Measurements from ENCODE around the gene SORBS1.

Gene SORBS1

DNA sequence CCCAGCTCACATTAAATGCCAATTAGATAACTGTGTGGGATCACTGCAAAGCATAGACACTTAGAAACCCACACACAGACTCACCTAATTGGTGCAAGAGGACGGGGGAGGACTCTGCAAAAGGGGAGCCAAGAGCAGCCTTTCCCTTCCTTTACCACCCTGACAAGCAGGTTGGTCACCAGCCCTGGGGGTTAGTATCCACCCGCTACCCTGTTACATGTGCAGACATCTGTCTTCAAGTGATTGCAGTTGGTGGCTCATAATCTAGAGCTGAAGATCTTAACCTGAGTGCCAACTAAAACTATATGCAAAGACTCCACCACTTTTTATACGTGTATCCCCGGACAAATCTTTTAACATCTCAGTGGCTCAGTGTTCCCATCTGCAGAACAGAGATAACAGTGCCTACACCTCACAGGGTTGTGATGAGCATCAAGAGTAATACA is 56.9 kb downstream of the SORBS1 start:
- H3K4me1 ChIP-seq (ENCODE audit: control insufficient read depth, insufficient read depth, low read length): peaks cover 75% of the 10 kb centered on the region

GRCh38 chr10:95503526-95503925 is 57.6 kb downstream of the SORBS1 start:
- Histone ChIP-seq H3K4me1 (ENCODE audit: control insufficient read depth, insufficient read depth, low read length) (peaks cover 68% of the 10 kb centered on the region), H3K9me3 (ENCODE audit: control insufficient read depth in 2 of 2, low read length in 2 of 2) (no peaks in the 10 kb centered on the region), H3K27me3 (ENCODE audit: control insufficient read depth in 1 of 2, insufficient read depth in 2 of 2, low read length in 2 of 2) (no peaks in the 10 kb centered on the region), H3K27ac (ENCODE audit: low read length) (peak overlapping the region; percentile 94), H3K9ac (ENCODE audit: low read length in 2 of 2) (peak overlapping the region; percentile 51 to 69), H3K36me3 (ENCODE audit: control insufficient read depth in 2 of 2, insufficient read depth in 2 of 2, low read length in 2 of 2) (peaks cover 2 to 4% of the 10 kb centered on the region in 2 donors), H3K4me3 (ENCODE audit: low read length in 2 of 2) (peak overlapping the region; percentile 22 to 42)

More for the DNA sequence above, 56.9 kb downstream of the SORBS1 start:
- Histone ChIP-seq H3K36me3 (ENCODE audit: control insufficient read depth in 2 of 2, insufficient read depth in 2 of 2, low read length in 2 of 2) (peaks cover 2 to 4% of the 10 kb centered on the region in 2 donors), H3K9me3 (ENCODE audit: control insufficient read depth in 2 of 2, low read length in 2 of 2) (no peaks in the 10 kb centered on the region), H3K4me3 (ENCODE audit: low read length in 2 of 2) (peak overlapping the region in 1 of 2 donors; percentile 29), H3K9ac (ENCODE audit: low read length in 2 of 2) (peak overlapping the region; percentile 51 to 69), H3K27ac (ENCODE audit: low read length) (peak overlapping the region; percentile 94), H3K27me3 (ENCODE audit: control insufficient read depth in 1 of 2, insufficient read depth in 2 of 2, low read length in 2 of 2) (no peaks in the 10 kb centered on the region)

DNA sequence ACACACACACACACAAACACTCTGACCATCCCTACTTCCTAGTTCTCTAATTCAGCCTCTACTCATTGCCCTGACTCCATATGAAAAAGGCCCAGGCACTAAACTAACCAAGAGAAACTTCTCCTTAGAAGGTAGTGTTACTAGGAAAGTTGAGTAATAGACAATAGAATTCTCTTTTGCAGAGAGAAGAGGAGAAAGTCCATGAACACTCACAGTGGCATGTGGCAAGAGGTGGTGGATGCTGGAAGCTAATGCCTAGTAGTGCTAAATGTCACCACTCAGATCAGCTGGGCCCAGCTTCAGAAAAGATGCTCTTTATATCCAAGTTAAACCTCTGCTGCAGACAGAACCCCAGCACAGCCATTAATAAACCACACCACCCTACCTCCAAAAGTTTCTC is 58.2 kb downstream of the SORBS1 start:
- H3K9me3 ChIP-seq (ENCODE audit: control insufficient read depth in 2 of 2, low read length in 2 of 2): no peaks in the 10 kb centered on the region
- H3K27me3 ChIP-seq (ENCODE audit: control insufficient read depth in 1 of 2, insufficient read depth in 2 of 2, low read length in 2 of 2): no peaks in the 10 kb centered on the region
- peak overlapping the region; percentile 64 to 80 for H3K9ac ChIP-seq (ENCODE audit: low read length in 2 of 2)
- H3K4me1 ChIP-seq (ENCODE audit: control insufficient read depth, insufficient read depth, low read length): peaks cover 65% of the 10 kb centered on the region
- peak overlapping the region in 1 of 2 donors; percentile 22 for H3K4me3 ChIP-seq (ENCODE audit: low read length in 2 of 2)
- H3K27ac ChIP-seq (ENCODE audit: low read length): peak overlapping the region; percentile 94
- H3K36me3 ChIP-seq (ENCODE audit: control insufficient read depth in 2 of 2, insufficient read depth in 2 of 2, low read length in 2 of 2): peaks cover 2 to 4% of the 10 kb centered on the region in 2 donors

GRCh38 chr10:95502377-95502776 is 58.8 kb downstream of the SORBS1 start:
- H3K36me3 ChIP-seq (ENCODE audit: control insufficient read depth in 2 of 2, insufficient read depth in 2 of 2, low read length in 2 of 2): peaks cover 2 to 4% of the 10 kb centered on the region in 2 donors
- H3K9ac ChIP-seq (ENCODE audit: low read length in 2 of 2): peak overlapping the region; percentile 64 to 80
- no peaks in the 10 kb centered on the region for H3K27me3 ChIP-seq (ENCODE audit: control insufficient read depth in 1 of 2, insufficient read depth in 2 of 2, low read length in 2 of 2)
- peak overlapping the region; percentile 94 for H3K27ac ChIP-seq (ENCODE audit: low read length)
- H3K4me1 ChIP-seq (ENCODE audit: control insufficient read depth, insufficient read depth, low read length): peaks cover 69% of the 10 kb centered on the region
- peak overlapping the region; percentile 29 for H3K4me3 ChIP-seq (ENCODE audit: low read length in 2 of 2)
- H3K9me3 ChIP-seq (ENCODE audit: control insufficient read depth in 2 of 2, low read length in 2 of 2): no peaks in the 10 kb centered on the region

- H3K36me3 ChIP-seq (ENCODE audit: control insufficient read depth in 2 of 2, insufficient read depth in 2 of 2, low read length in 2 of 2): peaks cover 2 to 7% of the 10 kb centered on the region in 2 donors
- no peaks in the 10 kb centered on the region for H3K9me3 ChIP-seq (ENCODE audit: control insufficient read depth in 2 of 2, low read length in 2 of 2)
- peak overlapping the region; percentile 94 for H3K27ac ChIP-seq (ENCODE audit: low read length)
- peak overlapping the region; percentile 35 to 45 for H3K4me3 ChIP-seq (ENCODE audit: low read length in 2 of 2)
- peak overlapping the region; percentile 64 to 80 for H3K9ac ChIP-seq (ENCODE audit: low read length in 2 of 2)
- no peaks in the 10 kb centered on the region for H3K27me3 ChIP-seq (ENCODE audit: control insufficient read depth in 1 of 2, insufficient read depth in 2 of 2, low read length in 2 of 2)
- peaks cover 66% of the 10 kb centered on the region for H3K4me1 ChIP-seq (ENCODE audit: control insufficient read depth, insufficient read depth, low read length)
Observed at GRCh38 chr10:95501203-95502094, 59.7 kb downstream of the SORBS1 start.

DNA sequence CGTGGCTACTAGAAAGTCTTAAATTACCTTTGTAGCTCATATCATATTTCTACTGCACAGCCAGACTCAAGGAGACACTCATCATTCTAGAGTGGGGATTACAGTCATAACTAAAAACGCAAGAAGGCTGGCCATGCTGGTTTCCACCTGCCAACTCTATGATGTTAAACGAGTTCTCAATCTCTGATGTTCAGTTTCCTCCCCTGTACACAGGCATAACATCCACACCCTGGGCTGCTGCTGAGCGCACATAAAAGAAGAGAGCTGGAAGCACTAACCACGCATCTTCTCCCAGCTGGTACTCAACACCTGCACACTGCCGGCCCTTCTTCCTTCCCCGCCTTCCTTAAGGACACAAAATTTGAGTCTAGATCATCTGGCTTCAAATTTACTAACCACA is 60.5 kb downstream of the SORBS1 start:
- H3K27me3 ChIP-seq (ENCODE audit: control insufficient read depth in 1 of 2, insufficient read depth in 2 of 2, low read length in 2 of 2): no peaks in the 10 kb centered on the region
- peak overlapping the region; percentile 42 to 80 for H3K9ac ChIP-seq (ENCODE audit: low read length in 2 of 2)
- no peaks in the 10 kb centered on the region for H3K9me3 ChIP-seq (ENCODE audit: control insufficient read depth in 2 of 2, low read length in 2 of 2)
- H3K36me3 ChIP-seq (ENCODE audit: control insufficient read depth in 2 of 2, insufficient read depth in 2 of 2, low read length in 2 of 2): peaks cover 2 to 7% of the 10 kb centered on the region in 2 donors
- peaks cover 63% of the 10 kb centered on the region for H3K4me1 ChIP-seq (ENCODE audit: control insufficient read depth, insufficient read depth, low read length)
- H3K27ac ChIP-seq (ENCODE audit: low read length): peak overlapping the region; percentile 94
- H3K4me3 ChIP-seq (ENCODE audit: low read length in 2 of 2): peak overlapping the region; percentile 15 to 45

- no peaks in the 10 kb centered on the region for H3K27me3 ChIP-seq (ENCODE audit: control insufficient read depth in 1 of 2, insufficient read depth in 2 of 2, low read length in 2 of 2)
- H3K27ac ChIP-seq (ENCODE audit: low read length): peak overlapping the region; percentile 94
- no peaks in the 10 kb centered on the region for H3K9me3 ChIP-seq (ENCODE audit: control insufficient read depth in 2 of 2, low read length in 2 of 2)
- peak overlapping the region in 1 of 2 donors; percentile 80 for H3K9ac ChIP-seq (ENCODE audit: low read length in 2 of 2)
- no peak overlapping the region for H3K4me3 ChIP-seq (ENCODE audit: low read length in 2 of 2)
- H3K4me1 ChIP-seq (ENCODE audit: control insufficient read depth, insufficient read depth, low read length): peaks cover 61% of the 10 kb centered on the region
- H3K36me3 ChIP-seq (ENCODE audit: control insufficient read depth in 2 of 2, insufficient read depth in 2 of 2, low read length in 2 of 2): peaks cover 2 to 7% of the 10 kb centered on the region in 2 donors
Observed at GRCh38 chr10:95500097-95500496, 61.1 kb downstream of the SORBS1 start.

GRCh38 chr10:95499482-95499989 is 61.6 kb downstream of the SORBS1 start:
- H3K4me1 ChIP-seq (ENCODE audit: control insufficient read depth, insufficient read depth, low read length): peaks cover 56% of the 10 kb centered on the region
- H3K9ac ChIP-seq (ENCODE audit: low read length in 2 of 2): peak overlapping the region in 1 of 2 donors; percentile 80
- H3K27me3 ChIP-seq (ENCODE audit: control insufficient read depth in 1 of 2, insufficient read depth in 2 of 2, low read length in 2 of 2): no peaks in the 10 kb centered on the region
- H3K9me3 ChIP-seq (ENCODE audit: control insufficient read depth in 2 of 2, low read length in 2 of 2): no peaks in the 10 kb centered on the region
- H3K27ac ChIP-seq (ENCODE audit: low read length): peak overlapping the region; percentile 94
- H3K36me3 ChIP-seq (ENCODE audit: control insufficient read depth in 2 of 2, insufficient read depth in 2 of 2, low read length in 2 of 2): peaks cover 2 to 7% of the 10 kb centered on the region in 2 donors
- no peak overlapping the region for H3K4me3 ChIP-seq (ENCODE audit: low read length in 2 of 2)

GRCh38 chr10:95496951-95497350 is 64.2 kb downstream of the SORBS1 start:
- H3K9ac ChIP-seq (ENCODE audit: low read length in 2 of 2): no peak overlapping the region
- H3K27ac ChIP-seq (ENCODE audit: low read length): peak overlapping the region; percentile 94
- no peaks in the 10 kb centered on the region for H3K27me3 ChIP-seq (ENCODE audit: control insufficient read depth in 1 of 2, insufficient read depth in 2 of 2, low read length in 2 of 2)
- H3K36me3 ChIP-seq (ENCODE audit: control insufficient read depth in 2 of 2, insufficient read depth in 2 of 2, low read length in 2 of 2): peaks cover 6 to 17% of the 10 kb centered on the region in 2 donors
- peaks cover 51% of the 10 kb centered on the region for H3K4me1 ChIP-seq (ENCODE audit: control insufficient read depth, insufficient read depth, low read length)
- no peak overlapping the region for H3K4me3 ChIP-seq (ENCODE audit: low read length in 2 of 2)
- H3K9me3 ChIP-seq (ENCODE audit: control insufficient read depth in 2 of 2, low read length in 2 of 2): no peaks in the 10 kb centered on the region

- H3K27ac ChIP-seq (ENCODE audit: low read length): peak overlapping the region; percentile 94
- no peak overlapping the region for H3K9ac ChIP-seq (ENCODE audit: low read length in 2 of 2)
- H3K4me3 ChIP-seq (ENCODE audit: low read length in 2 of 2): no peak overlapping the region
- H3K27me3 ChIP-seq (ENCODE audit: control insufficient read depth in 1 of 2, insufficient read depth in 2 of 2, low read length in 2 of 2): no peaks in the 10 kb centered on the region
- H3K4me1 ChIP-seq (ENCODE audit: control insufficient read depth, insufficient read depth, low read length): peaks cover 45% of the 10 kb centered on the region
- no peaks in the 10 kb centered on the region for H3K9me3 ChIP-seq (ENCODE audit: control insufficient read depth in 2 of 2, low read length in 2 of 2)
- H3K36me3 ChIP-seq (ENCODE audit: control insufficient read depth in 2 of 2, insufficient read depth in 2 of 2, low read length in 2 of 2): peaks cover 5 to 17% of the 10 kb centered on the region in 2 donors
Observed at GRCh38 chr10:95496246-95496911, 64.8 kb downstream of the SORBS1 start.

Data from stomach smooth muscle (tissue), 2 donors.